HG03039 (cell line): ENCODE results near the gene PNO1.

Source experiments
- ATAC-seq: cut with Tn5 transposase; IDR thresholded peaks from one replicate; pipeline ENCODE4 v1.9.1; 2021; ENCODE audit warnings: mild to moderate bottlenecking, moderate library complexity; ENCODE audit not compliant: unreplicated experiment

The PNO1 gene

DNA sequence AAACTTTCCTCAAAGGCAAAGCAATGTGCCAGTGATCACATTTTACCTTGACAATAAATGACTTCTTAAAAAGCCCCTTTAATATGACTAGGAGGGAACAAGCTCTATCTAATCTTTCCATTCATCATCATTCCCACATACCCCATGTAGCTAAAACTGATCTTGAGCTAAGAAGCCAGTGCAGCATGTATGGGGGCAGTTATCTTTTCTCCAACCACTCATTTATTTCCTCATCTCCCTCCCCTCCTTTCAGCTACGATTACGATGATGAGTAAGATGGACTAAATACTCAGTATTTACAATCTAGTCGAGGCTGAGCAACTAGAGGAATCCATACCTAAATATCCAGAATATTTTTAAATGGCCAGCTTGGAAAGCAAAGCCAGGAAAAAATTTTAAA is 35.5 kb downstream of the PNO1 start:
- no peak for ATAC-seq

DNA sequence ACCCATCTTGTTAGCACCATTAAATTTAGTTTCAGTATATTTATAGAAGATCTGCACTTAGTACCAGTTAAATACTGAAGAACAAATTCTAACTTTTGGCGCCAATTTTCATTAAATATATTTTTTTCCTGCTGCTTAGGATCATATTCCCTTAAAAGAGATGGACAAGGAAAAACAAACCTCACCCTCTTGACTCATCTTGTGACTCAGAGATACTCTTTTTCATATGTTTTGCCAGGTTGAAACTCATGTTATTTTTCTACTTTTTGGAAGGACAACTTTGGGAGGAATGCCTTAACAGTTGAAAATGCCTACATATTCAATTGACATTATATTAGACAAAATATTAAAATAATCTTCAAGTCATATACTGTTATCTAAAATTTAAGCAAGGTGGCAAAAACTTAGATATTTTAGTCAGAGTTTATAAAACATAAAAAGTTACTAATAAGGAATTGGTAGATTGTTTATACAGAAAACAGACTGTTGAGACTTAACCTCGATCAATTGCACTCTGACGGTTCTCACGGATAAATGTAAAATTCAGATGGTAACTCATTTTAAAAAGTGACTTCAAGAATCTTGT is 36.2 kb downstream of the PNO1 start:
- ATAC-seq, result no peak

GRCh38 chr2:68195096-68195495 is 37.4 kb downstream of the PNO1 start:
- ATAC-seq, result no peak

DNA sequence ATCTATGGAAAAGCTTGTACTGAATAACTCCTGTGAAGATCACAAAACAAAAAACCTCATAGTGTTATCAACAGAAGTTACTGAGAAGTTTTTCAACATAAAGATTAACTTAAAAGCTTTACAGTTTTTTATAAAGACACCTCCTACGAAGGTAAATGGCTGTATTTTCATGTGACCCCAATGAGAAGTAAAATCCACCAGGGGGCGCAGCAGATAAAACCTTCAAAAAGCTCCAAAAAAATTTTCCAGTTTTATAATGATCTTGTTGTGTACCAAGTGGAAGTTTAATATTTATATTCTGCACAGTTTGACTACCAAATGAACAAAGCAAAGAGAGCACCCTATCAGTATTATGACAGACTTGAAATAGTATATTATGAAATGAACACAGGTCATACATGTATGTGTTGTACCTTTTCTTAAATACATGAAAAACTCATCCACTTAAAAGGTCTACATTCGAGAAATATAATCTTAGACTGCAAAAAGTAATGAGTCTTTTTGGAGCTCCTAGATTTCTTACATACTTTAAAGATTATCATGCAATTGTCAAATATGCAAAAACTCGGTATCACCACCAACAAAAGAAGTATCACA is 38.5 kb downstream of the PNO1 start:
- no peak for ATAC-seq

DNA sequence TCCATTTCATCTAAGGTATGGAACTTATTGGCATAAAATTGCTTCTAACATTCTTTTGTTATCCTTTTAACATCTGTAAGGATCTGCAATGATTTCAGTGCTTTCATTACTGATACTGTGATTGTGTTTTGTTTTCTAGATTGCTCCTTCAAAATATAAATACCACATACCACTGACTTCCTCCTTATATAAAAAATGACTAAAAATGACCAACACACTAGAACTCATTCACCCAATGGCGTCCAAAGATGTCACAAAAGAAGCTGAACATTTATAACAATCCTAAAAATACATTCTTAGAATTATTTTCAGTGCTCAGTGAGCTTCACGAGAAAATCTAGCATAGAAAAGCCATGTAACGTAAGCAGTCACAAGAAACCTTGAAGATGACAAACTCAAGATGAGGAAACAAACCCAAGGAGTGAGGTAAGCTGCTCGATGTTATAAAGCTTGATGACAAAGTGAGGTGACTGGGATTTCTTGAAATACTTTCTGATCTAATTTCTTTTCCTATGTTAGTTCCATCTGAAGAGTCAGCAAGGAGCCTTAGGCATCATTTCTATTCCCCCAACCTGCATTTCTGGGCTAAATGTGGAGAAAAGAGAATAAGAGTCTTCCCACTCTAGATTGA is 42.6 kb downstream of the PNO1 start:
- no peak for ATAC-seq

DNA sequence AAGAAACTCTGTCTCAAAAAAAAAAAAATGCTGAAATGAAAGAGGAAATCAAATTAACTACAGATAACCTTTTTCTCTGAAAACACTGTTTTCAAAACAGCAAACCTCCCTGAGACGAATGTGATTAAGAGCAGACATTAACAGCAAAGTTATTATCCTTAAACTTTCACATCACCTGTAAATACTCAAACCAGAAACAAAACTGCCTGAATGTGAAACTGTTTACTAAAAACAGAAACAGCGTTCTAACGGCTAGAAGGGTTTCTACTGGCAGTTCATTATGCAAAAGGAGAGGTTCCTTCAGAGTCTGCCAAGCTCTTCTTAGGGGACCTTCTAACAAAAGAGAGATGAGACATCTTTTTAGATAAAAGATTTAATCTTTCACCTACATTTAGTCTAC is 45.9 kb downstream of the PNO1 start:
- ATAC-seq, result peak; percentile 97

- ATAC-seq, result no peak
These were observed 49.1 kb downstream of the PNO1 start for GRCh38 chr2:68206793-68207192.

DNA sequence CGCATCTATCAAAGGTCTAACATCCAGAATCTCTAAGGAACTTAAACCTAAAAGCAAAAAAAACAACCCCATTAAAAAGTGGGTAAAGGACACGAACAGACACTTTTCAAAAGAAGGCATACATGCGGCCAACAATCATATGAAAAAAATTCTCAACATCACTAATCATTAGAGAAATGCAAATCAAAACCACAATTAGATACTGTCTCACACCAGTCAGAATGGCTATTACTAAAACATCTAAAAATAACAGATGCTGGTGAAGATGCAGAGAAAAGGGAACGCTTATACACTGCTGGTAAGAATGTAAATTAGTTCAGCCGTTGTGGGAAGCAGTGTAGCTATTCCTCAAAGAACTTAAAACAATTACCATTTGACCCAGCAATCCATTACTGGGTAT is 56.7 kb downstream of the PNO1 start:
- peak; percentile 65 for ATAC-seq

GRCh38 chr2:68216454-68217310 is 59.0 kb downstream of the PNO1 start:
- no peak for ATAC-seq

DNA sequence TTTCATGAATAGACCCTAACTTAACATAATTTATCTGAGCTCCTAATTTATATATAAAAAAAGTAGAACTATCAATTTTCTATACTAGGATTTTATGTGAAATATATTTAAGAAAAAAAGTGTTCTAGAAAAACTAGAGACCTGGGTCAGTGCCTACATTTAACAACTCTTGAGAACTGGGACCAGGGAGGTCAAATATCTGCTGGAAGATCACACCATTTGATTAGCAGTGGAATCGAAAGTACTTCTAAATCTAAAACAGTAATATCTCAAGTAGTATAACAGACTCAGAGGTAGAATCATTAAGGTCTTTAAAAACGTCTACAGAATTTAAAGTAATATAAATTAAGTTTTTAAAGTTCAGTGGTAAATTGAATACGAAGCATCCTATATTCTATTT is 60.0 kb downstream of the PNO1 start:
- ATAC-seq, result no peak

DNA sequence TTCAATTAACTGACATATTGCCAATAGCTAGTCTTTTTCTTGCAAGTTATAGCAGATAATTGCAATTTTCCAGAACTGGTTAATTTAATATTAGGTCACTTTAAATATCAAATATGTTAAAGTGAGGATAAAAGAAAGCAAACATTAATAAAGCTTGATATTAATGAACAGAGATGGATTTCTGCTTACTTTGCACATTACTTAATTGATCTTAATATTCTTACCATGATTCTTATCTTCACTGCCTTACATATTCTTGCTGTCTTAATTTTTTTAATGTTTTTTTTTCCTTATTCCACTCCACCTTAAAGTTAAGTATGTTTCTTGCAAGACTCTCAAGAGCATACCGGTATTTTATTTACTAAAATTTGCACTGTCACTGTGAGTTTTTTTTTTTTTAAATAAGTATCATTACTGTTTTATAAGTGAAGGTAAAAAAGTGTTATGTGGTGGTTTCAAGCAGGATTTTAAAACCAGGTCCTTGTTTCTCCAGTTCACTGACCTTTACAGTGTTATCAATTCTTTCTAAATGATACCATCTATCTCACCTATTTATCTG is 60.7 kb downstream of the PNO1 start:
- ATAC-seq, result no peak

DNA sequence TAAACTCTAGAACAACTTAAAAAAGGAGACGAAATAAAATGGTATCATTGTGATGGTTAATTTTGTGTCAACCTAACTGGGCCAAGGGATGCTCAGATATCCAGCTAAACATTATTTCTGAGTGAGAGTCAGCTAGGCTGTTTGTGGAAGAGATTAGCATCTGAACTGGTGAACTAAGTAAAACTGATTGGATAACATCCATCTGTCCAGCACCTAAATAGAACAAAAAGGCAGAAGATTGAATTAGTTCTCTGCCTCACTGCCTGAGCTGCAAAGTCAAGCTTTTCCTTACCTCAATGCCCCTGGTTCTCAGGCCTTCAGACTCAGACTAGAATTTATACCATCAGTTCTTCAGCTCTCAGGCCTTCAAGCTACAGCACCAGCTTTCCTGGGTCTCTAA is 64.6 kb downstream of the PNO1 start:
- no peak for ATAC-seq

DNA sequence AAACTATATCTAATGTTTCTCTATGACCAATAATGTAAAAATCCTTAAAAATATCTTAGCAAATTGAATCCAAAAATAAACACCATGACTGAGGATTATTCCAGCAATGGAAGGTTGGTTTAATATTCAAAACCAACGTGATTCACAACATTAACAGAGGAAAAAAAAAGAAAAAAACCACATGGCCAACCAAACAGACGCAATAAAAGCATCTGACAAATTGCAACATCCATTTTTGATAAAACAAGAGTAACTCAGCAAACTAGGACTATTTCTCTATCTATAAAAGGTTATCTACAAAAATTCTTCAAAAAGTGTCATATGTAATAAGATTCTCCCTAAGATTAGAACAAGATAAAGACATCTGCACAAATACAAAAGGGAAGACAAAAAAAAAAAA is 65.7 kb downstream of the PNO1 start:
- no peak for ATAC-seq

DNA sequence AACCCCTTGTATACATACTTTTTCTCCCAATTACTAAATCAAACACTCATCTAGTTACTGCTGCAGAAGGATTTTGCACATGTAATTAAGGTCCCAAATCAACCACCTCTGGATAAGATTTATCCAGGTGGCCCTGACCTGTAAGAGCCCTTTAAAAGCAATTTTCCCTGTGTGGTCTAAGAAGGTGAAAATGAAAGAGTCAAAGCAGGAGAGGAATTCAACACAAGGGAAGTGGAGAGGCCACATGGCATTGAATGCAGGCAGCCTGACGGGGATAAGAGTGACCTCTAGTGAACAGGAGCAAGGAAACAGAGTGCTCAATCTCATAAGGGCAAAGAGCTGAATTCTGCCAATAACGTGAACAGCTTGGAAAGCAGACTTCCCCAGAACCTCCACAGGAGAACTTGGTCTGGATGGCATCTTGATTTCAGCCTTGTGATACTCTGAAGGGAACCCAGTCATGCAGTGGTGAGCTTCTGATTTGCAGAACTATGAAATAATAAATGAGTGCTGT is 67.5 kb downstream of the PNO1 start:
- ATAC-seq, result no peak
